Stimulated activated CD8-positive, alpha-beta memory T cell treated with anti-CD3 and anti-CD28 coated beads, Interleukin-7, amount 100 ng/mL, for 48 hours (primary cell): ENCODE measurements around the gene PAPOLA.
"Not testable (repeated sequence)": the region's sequence is repeated elsewhere in the genome, so short reads cannot be mapped to it uniquely, and the experiment has no call there.

Experiments used
- DNase-seq, 2 donors: peaks; one replicate each; pipeline ENCODE4 v3.0.0-alpha.2; 2020; ENCODE audit warnings: low read depth in 1 of 2; ENCODE audit errors: extremely low read depth in 1 of 2

The PAPOLA gene

GRCh38 chr14:96502621-96503305 is 581 bp downstream of the PAPOLA start:
- no peak for DNase-seq

- DNase-seq = no peak
Observed at GRCh38 chr14:96503306-96503679, 1.1 kb downstream of the PAPOLA start.

- not testable (repeated sequence) for DNase-seq
Observed at GRCh38 chr14:96504353-96504752, 2.2 kb downstream of the PAPOLA start.

GRCh38 chr14:96507723-96508122 is 5.5 kb downstream of the PAPOLA start:
- no peak for DNase-seq

- no peak for DNase-seq
Observed at GRCh38 chr14:96508900-96509299, 6.7 kb downstream of the PAPOLA start.

GRCh38 chr14:96509457-96510090 is 7.4 kb downstream of the PAPOLA start:
- DNase-seq = no peak

GRCh38 chr14:96511146-96511545 is 9.0 kb downstream of the PAPOLA start:
- DNase-seq = no peak

- no peak for DNase-seq
Observed at GRCh38 chr14:96511667-96512066, 9.5 kb downstream of the PAPOLA start.

GRCh38 chr14:96512122-96512521 is 9.9 kb downstream of the PAPOLA start:
- no peak for DNase-seq

GRCh38 chr14:96512602-96513397 is 10.6 kb downstream of the PAPOLA start:
- DNase-seq = no peak

- DNase-seq = no peak
Observed at GRCh38 chr14:96514694-96515093, 12.5 kb downstream of the PAPOLA start.

- no peak for DNase-seq
Observed at GRCh38 chr14:96515731-96516130, 13.5 kb downstream of the PAPOLA start.

- DNase-seq = no peak
Observed at GRCh38 chr14:96516351-96516750, 14.2 kb downstream of the PAPOLA start.

GRCh38 chr14:96519970-96520369 is 17.8 kb downstream of the PAPOLA start:
- no peak for DNase-seq

GRCh38 chr14:96525452-96525851 is 23.3 kb downstream of the PAPOLA start:
- no peak for DNase-seq

- DNase-seq = no peak
Observed at GRCh38 chr14:96532632-96533031, 30.4 kb downstream of the PAPOLA start.

GRCh38 chr14:96536807-96537206 is 34.6 kb downstream of the PAPOLA start:
- no peak for DNase-seq

GRCh38 chr14:96538097-96538989 is 36.2 kb downstream of the PAPOLA start:
- no peak for DNase-seq

- DNase-seq = no peak
Observed at GRCh38 chr14:96538990-96539317, 36.8 kb downstream of the PAPOLA start.

- no peak for DNase-seq
Observed at GRCh38 chr14:96554315-96554910, 52.2 kb downstream of the PAPOLA start.

- no peak for DNase-seq
Observed at GRCh38 chr14:96559571-96559970, 57.4 kb downstream of the PAPOLA start.
